Amniotic stem cell (primary cell): Measurements from ENCODE around the gene AFAP1.

Experiments used
- DNase-seq: peaks from one replicate; lab custom pipeline; 2025; lab: John Stamatoyannopoulos, UW

Gene AFAP1

DNA sequence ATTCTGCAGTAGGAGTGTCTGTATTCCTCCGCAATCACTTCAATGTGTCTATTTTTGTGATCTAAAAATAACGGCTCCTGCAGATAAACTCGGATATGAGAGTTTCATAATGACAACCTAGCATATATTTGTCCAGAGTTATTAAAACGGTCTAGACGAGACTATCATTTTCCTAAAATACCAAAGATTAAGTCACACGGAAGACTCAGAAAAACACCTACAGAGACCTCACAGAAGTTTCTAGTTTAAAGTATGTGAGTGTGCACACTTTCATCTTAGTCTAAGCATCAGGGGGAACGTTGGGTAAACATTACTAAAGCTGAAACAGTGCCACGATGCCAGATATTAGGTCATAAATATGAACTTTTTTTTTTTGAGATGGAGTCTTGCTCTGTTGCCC, 156.9 kb downstream of the AFAP1 start:
- no peak for DNase-seq

DNA sequence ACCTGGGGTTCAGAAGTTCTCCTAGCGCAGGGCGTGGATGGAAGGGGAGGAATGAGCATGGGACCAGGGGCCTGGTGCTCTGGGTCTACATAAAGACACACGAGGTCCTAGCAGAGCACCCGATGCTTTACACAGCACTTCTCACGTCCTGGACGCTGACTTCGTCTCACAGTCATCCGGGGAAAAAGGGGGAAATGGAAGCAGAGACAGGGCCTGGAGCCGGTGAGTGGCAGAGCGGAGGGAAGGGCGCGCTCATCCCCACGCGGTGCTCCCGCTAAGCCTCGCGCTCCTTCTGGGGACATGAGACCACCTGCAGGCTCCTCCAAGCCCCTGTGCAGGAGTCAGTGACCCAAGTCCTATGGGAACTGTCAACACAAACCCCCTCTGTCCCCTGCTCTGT, 157.7 kb downstream of the AFAP1 start:
- no peak for DNase-seq

DNA sequence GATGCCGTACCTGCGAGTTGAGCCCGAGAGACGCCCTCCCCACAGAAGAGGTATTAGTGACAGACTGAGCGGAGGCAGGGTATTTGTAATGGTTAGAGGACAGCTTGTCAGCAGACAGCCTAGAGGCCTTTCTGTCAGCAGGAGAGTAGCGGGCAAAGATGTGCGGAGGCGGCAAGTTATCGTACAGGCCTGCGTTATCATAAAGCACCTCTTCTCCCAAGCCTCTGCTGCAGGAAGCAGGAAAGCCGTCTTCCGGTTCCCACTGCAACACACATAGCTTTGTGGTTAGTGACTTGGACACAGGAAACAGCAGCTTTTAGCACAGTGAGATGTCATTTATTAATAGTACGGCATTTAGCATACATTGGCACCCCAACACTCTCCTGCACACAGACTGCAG, 158.3 kb downstream of the AFAP1 start:
- DNase-seq = no peak

DNA sequence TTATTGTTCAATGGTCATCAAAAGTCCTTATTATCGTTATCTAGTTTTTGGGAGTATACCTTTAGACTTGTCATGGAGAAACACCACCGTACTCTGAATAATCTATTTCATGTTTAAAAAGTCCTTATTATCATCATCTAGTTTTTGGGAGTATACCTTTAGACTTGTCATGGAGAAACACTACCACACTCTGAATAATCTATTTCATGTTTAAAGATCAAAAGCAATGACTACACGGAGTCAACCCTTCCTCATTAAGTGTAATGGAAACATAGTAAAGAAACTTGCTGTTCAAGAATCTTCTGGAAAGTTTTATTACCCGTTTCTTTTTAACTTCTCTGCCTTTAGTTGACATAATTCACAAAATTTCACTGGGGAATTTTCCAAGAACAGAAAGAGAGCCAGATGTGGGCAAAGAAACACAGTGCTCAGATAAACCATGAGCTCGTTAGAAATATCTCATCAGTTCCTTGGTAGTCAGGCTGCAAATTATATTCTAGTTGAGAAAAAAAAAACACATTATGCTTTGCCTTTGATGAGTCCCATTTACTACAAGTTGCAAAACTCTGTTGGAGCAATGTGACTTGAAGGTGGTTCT, 158.8 kb downstream of the AFAP1 start:
- no peak for DNase-seq

DNA sequence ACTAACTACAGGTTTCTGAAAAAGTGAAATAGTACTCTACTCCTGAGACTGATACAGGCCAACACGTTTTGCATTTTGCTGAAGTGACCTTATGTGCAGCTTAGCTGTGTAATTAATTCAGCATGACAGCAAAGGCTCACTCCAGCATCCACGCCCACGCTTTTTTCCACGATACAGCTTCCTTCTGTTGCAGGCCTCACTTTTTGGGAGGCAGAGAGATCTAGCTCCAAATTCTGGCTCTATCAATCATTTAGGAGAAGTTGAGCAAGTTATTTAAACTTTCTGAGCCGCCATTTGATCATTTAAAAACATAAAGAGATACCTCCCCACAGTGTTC, 160.3 kb downstream of the AFAP1 start:
- DNase-seq = no peak

DNA sequence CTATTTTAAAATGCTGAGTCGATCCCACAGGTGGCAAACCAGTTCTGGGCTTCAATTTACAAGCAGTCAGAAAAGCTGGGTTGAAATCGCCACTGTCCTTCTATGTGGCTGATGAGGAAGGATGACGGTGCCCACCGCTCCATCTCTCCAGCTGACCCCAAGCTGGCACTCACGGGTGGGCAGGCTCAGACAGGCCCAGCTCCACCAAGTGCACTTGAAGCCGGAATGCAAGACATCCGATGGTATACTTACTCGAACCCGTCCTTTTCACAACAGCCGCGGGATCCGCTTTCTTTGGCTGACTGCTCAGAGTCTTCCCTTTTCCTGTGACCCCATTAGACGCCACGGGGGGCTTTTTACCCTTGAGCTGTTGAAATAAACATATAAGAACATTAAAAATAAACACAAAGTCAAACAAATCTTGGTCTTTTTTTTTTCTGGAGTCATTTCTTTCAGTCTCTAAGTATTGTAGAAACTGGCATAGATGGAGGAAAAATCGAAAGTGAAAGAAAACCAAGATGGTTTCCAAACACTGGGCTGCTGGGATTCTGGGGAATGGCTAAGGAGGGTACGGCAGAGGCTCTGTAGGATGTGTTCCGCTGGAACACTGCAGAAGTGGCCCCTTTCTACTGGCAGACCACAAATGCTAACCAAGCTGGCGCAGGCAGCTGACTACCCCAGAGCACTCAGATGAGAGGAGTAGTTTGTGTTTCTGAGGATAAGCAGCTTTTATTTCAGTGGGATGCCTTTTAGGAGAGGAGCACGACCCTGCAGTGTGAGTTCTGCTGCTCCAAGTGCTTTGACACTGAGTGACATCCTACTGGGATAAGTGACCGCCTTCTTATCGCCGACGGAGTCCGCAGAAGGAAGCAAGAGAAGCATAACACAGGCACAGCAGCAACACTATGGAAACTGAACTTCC, 160.9 kb downstream of the AFAP1 start:
- no peak for DNase-seq

DNA sequence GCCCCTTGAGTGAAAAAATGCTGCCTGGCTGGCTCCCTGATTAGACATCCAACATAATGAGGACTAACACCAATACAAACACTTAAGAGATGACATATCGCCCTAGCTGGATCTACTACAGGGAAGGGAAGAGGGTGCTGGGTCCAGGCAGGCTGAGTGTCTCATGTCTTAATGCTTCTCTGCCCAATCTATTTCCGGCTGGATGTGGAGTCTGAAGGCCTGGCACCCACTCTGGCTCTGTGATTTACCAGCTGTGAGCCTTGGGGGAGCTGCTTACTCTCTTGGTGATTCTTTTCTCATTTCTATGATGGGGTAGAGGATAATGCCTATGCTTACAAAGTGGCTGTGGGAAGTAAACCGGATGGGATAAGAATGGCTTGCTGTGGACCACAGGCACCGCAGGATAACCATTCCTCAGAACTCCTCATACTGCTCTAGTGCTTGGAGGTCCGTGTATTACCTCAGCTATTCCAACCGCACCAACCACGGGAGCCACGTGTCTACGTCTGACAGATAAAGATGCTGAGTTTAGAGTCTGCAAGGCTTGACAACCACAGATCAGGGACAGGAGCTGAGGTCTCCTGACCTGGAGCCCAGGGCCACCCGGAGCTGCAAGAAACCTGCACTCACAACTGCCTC, 161.7 kb downstream of the AFAP1 start:
- DNase-seq = no peak

DNA sequence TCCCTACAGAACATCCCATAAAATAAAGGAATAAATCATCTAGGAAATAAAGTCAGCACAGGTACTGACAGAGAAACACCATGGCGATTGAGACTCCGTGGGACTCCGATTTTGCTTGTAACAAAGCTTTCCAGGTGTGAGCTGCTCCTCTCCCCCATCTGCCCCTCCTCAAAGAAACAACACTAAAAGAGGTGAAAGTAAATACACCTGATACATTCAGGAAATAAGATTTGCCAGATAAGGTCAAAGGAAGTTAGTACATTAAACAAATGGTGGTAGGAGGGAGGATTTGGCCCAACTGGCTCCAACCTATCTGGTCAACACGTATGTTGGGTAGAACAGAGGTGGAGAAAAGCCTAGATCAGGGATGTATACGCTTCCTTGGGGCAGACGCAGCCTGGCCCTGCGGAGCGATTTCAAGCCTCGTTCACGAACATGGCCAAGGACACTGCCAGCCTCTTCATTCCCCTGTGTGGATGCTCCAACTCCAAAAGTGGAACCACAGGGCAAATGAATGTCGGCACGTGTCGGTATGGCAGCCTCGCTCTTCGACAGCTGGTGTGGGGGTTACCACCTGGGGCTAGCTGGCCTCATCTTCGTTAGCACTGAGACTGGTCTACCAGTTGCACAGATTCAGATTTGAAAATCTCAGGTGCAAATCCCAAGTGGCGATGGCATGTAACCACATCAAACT, 162.5 kb downstream of the AFAP1 start:
- DNase-seq = no peak

DNA sequence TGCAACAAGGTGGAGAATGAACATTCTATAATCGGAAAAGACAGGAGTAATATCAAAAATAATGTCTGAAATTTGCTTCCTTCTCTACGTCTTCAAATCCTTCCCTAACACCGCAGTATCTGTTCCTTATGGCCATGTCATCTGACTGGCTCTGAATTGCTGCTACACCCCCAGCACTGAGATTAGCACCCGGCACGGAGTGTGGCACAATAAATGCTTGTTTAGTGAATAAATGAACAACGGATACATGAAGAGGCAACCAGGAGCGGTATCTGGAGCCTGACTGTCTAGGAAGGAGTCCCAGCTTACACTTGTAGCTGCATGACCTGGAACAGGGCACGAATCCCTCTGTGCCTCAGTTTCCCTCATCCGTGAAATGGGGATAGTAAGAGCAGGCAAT, 164.3 kb downstream of the AFAP1 start:
- DNase-seq = no peak

DNA sequence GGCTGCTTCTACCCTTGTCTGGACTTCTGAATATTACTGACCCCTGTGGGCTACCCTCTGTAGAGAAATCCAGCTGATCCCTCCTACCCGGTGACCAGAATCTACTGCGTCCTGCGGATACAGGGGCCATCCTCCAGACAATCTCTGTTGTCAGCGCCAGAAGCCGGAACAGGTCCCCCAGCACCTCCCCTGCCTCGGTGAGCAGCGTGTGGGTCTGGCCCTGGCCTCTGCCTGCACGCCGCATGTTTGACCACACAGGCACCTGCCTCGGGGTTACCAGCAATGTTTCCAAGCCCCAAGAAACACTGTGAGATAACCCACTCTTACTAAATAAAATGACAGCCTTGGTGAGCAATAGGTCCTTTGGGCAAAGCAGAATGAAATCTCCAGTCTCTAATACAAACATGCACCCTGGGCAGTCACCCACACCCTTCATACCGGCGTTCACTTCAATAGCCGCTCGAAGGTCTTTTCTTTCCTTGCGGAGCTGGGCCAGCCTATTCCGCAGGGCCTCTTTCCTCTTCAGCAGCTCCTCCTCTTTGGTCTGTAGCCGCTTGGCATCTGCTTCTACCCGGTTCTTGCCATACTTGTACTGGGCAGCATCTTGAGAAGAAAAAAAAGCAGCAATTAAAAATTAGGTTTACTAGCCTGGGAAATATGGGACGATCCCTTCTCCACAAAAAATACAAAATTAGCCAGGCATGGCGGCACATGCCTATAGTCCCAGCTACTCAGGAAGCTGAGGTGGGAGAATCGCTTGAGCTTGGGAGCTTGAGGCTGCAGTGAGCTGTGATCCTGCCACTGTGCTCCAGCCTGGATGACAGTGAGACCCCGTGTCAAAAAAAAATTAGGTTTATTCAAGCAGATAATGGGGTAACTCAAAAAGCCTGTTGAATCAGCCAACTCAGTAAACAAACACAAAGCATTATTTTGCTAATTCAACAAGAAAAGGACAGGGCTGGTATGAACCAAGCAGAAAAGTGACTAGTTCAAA, 165.1 kb downstream of the AFAP1 start:
- DNase-seq = no peak

DNA sequence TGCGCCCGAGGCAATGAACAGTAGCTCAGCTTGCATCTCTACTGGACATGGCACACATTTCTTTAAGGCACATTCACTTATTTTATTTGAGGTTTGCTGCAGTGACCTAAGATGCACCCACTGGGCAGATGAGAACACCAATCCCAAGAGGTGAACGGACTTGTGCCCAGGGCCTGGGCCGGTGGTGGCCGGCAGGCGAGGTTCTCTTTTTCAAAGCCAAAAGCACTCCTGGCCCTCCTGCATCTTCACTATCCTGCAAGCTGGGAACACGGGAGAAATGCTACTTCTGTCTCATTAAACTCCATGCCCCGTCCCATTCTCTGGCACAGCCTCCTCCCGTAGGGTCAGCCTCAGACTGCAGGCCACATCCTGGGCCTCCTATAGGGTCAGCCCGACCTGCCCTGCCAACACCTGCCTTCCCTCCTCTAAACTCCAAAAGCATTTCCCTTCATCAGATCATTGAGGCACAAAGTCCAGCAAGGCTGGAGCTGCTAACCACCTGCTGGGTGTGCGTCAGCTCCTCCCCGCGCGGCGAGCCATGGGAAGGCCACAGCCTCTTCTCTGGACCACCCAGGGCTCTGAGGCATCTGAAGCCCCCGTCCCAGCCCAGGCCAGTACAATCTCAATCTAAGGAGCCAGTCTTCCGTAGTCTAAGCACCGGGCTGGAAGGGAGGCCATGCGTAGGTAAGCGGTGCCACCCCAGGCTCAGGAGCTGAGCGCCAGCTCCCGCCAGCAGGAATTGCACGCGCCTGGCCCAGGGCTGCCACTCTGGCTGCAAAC, 166.1 kb downstream of the AFAP1 start:
- DNase-seq = no peak

DNA sequence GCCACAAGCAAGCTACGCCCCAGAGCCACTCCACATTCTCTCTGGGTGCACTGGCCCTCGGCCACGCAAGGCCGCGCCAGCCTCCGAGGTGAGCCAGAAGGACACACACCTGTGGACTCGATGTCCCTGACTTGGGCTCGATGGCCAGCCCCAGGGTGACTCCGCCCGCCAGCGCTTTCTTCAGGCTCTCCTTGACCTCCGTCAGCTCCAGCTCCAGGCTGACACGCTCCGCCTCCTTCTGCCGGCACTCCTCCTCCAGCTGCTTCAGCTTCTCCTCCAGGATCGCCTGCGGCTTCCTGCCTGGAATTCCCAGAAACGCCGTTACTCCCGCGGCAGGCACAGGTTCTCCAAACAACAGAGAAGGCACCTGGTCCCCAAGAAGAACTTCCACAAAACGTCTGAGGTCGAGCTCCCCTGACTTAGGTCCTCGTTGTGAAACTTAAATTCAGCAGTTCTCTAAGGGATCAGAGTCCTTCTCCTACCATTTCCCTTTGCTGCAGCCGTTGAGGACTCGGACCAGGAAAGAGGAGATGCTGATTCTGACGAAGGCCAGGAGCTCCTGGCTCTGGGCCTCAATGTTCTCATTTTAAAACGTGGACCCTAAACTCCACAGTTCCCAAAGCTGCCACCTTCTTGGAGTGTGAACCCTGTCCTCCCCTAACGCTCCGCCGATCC, 166.8 kb downstream of the AFAP1 start:
- no peak for DNase-seq

DNA sequence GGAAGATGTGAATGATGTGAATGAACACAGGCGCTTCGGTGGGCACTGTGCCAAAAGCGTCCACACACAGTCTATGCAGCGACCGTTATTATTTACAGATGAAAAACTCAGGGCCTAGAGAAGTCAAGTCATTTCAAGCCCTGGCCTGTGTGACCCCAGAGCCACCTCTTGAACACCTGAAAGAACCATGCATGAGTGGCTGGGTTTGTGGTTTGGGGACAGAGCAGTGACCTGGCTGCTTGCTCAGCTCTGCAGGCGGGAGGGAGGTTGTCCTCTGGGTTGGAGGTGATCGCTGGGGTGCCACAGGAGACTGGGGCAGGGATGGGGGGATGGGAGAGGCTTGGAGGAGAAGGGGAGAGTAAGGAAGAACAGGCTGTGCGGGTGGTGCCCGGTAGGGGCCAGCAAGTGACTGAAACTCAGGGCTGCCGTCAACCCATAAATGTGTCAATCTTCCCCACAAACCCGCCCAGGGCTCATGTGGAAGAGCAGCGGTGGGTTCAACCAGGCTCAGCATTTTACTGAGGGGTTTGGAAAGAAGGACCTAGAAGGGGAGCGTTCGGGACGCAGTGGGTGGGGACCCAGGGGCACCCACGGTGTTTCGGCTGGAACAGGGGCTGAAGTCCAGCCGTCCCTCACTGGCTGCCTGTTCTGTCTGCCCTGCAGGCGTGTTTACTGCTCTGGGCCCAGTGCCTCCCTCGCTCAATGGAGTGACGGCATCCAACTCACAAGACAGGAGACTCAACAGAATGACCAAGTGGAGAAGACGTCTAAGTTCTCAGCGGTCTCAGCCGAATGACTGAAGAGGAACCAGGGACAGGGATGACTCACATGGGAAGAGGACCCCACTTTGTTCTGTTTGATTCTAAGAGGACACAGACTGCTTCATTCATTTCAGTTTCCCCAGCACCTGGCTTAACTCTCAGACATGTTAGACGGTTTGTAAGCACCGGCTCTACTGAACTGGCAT, 167.8 kb downstream of the AFAP1 start:
- no peak for DNase-seq

DNA sequence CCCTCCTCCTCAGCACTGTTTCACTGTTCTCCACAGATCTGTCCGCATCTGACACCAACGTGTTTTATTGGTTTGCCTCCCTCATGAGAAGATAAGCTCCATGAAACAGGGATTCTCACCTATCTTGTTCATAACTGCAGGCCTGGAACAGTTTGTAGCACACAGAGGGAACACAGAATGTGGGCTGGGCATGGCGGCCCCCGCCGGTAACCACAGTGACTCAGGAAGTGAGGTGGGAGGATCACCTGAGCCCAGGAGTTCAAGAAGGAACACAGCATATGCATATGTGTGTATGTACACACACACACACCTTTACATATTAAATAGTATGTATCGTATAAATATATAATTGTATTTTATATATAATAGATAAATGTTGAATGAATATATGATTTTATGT, 168.6 kb downstream of the AFAP1 start:
- no peak for DNase-seq

DNA sequence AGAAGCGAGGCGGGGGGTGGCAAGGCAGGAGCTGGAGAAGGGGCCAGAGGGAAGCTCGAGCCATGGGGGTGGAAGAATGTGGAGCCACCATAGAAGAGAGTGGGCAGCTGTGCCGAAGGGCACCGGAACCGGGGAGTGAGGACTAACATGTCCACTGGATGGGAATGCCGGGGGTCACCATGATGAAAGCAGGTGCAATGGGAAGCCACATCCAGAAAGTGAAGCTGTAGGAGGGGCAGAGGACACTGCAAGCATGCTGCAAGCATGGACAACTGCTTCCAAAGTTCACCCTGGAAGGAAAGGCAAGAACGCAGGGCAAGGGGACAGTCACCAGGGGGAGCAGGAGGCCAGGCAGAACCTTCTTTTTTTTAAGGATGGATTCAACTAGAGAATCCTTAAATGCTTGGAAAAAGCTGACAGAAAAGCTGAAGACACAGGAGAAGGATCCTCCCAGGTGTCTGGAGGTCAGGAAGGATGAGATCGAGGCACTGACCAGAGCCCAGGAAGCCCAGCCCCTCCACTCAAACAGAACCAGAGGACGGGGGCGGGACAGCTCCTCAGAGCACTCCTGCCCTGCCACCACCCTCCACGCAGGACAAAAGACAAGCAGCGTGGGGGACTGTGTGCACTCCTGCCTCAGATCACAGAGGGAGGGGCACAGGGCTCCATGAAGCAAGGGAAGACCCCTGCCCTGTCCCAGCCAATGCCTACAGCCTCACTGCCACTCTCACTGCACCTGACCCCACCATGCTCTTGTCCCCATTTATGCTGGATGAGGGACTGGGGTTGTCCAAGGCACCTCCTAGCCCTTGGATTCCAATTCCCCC, 169.2 kb downstream of the AFAP1 start:
- DNase-seq = no peak

DNA sequence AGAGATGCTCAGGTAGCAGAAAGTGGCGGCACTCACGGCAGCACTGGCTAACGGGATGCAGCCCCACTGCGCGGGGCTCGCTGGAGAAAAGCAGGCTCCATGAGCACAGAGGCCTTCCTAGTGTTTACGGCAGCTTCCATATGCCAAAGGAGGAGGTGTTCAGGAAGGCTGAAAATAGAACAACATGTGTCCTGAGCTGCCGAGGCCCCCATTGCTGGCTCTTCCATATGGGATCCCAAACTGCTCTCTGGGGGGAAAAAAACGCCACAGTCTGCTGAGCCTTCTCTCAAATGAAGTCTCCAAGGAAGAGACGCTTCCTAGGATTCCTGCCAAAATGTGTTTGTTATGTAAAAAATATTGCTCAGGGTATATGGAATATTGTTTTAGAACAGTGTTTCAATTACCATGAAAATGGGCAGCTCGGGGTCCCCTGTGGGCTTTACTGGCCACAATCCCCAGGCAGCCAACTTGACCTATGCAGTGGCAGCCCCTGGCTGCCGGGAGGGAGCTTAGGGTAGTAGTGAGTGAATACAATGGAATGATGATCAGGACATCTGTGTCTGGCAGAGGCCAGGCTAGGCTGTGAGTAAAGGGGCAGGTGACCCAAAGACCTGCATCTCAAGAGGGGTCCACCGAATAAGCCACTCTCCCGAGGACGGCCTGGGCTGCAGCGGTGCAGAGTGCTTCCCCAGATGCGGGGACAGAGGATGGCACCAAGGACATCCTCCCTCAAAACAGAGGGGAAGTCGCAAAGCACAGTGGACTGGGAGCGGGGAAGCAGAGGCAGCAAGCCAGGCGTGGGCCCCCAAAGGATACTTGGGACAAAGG, 170.1 kb downstream of the AFAP1 start:
- DNase-seq = no peak

DNA sequence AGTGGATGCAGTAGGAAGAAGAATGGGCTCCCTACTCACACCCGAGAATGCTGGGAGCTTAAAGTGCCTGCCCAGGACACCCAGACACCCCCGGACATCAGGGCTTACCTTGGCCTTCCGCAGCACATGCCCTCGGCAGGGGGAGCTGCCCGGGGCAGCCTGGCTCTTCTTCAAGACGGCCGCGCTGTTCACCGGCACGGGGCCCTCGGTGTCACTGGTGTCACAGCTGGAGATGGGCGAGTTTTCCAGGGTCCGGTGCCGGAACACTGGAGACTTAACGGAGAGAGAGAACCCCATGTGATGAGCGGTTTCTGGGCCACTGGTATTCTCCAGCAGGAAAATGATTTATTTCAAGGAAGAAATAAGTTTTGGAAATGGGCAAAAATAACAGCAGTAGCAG, 170.9 kb downstream of the AFAP1 start:
- DNase-seq = no peak
